GM12865 (cell line): Measurements from ENCODE around the gene RAP1GAP2.

Experiments used
- DNase-seq: peaks from one replicate; pipeline ENCODE4 v3.0.0; 2010; ENCODE audit warnings: low read depth
- H3K4me3 ChIP-seq: 2 replicates; pipeline ENCODE4 v1.5.1; 2011; ENCODE audit warnings: mild to moderate bottlenecking, low read depth, low read length, control low read depth
- TF ChIP-seq, protein P1 (sequence below): IDR thresholded peaks from 2 replicates; pipeline ENCODE4 v1.5.1; 2011; ENCODE audit warnings: low read length, control low read depth, low read depth, inconsistent platforms; ENCODE audit not compliant: insufficient read depth; ENCODE audit errors: missing control alignments

Gene RAP1GAP2

DNA sequence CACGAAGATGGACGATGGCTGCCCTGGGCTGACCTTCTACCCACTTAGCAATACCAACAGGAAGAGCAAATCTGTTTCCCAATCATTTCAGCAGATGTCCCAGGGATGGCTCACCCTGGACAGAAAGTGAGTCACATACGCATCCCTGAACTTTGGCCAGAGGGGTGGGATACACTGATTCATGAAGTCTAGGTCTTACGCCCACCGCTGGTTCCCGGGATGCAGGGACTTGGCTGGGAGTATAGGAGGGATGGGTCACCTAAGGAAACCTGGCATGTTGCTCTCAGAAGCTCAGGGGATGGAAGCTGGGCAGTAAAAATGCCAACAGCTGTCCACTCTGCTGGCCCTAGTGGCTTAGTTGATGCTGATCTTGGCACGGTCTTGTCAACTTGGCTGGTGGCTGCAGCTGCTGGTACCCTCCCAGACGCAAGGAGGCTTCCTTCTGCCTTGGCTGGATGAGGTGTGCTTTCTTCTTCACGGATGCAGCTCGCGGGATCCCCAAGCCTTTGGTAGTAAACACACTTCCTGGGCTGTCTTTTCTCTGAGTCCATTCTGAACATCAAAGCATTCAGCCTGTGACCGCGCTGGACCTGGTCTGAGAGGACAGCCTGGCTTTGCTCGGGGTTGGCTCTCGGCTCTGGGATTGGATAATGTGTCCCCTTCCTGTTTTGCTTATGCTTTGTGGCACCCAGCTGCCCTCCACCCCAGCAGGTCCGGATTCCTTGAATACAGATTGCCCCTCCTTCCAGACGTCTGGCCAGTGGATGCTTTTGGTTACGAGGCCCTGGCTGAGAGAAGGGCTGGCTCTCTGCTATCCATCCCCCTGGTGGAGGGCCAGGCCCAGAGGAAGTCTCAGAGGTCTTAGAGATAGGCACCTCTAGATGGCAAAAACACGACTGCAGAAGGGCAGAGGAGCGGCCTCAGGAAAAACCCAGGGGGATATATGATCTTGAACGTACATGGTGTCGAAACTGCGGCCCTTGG lies 71.5 kb downstream of the RAP1GAP2 start:
- TF ChIP-seq, protein P1, sequence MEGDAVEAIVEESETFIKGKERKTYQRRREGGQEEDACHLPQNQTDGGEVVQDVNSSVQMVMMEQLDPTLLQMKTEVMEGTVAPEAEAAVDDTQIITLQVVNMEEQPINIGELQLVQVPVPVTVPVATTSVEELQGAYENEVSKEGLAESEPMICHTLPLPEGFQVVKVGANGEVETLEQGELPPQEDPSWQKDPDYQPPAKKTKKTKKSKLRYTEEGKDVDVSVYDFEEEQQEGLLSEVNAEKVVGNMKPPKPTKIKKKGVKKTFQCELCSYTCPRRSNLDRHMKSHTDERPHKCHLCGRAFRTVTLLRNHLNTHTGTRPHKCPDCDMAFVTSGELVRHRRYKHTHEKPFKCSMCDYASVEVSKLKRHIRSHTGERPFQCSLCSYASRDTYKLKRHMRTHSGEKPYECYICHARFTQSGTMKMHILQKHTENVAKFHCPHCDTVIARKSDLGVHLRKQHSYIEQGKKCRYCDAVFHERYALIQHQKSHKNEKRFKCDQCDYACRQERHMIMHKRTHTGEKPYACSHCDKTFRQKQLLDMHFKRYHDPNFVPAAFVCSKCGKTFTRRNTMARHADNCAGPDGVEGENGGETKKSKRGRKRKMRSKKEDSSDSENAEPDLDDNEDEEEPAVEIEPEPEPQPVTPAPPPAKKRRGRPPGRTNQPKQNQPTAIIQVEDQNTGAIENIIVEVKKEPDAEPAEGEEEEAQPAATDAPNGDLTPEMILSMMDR: no peak
- no peak overlapping the region for H3K4me3 ChIP-seq
- DNase-seq: peak; percentile 10

DNA sequence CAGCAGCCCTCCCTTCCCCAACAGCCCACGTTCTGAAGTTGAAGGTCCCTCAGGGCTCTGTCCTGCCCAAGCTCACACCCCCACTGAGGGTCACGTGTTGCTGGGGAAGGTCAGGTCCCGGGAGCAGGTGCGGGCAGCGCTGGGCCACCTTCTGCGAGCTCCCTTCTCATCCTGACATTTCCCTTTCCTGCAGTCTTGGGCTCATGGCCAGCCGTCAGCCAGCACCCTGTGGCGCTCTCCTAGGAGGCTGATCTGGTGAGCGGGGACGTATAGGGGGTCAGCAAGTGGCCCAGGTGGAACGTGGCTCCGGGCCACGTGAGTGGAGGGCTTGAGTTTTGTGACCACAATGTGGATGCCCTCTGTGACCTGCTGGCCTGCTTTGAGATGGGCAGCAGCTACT lies 73.4 kb downstream of the RAP1GAP2 start:
- no peak overlapping the region for H3K4me3 ChIP-seq
- DNase-seq: no peak
- TF ChIP-seq, protein P1: no peak

DNA sequence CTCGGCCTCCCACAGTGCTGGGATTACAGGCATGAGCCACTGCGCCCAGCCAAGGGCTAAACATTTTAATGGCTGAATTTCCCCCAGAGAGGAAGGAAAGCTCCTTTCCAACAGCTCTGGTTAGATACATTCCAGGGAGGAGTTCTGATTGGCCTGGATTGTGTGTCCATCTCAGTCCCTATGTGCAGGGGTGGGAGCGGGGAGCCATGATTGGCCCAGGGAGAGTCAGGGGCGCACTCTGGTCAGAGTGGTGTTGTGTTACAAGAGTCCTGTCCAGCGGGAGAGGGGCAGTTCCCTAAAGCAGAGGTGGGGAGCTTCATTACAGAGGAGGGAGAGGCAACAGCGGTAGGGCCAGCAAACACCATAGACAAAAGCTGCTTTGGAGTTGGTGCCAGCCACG lies 75.0 kb downstream of the RAP1GAP2 start:
- TF ChIP-seq, protein P1: no peak
- DNase-seq: no peak
- no peak overlapping the region for H3K4me3 ChIP-seq

DNA sequence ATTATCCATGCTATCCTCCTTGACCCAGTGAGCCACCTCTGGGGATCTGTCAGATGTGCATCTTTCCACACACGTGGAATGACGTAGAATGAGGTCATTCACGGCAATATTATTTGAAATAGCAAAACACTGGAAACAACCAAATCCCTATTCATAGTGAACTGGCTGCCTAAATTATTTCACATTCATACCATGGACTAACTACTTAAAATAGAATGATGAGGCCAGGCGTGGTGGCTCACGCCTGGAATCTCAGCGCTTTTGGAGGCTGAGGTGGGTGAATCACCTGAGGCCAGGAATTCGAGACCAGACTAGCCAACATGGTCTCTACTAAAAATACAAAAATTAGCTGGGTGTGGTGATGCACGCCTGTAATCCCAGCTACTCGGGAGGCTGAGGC lies 75.5 kb downstream of the RAP1GAP2 start:
- TF ChIP-seq, protein P1: no peak
- no peak overlapping the region for H3K4me3 ChIP-seq

DNA sequence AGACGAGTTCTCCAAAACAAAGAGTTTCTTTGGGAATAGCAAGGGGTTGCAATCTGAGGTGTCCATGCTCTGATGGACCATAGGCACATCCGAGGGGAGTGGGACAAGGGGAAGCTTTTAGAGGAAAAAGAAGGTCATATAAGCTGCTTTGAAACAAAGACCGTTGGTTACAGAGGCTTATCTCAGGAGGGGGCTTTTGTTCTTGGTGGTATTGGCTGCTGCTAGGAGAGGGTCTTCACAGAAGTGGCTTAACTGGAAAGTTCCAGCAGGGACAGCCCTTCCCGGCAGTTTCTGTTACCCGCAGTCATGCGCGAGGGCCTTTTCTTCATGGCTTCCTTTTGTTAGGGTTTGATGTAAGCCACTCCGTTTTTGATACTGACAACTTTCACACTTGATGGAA lies 76.0 kb downstream of the RAP1GAP2 start:
- TF ChIP-seq, protein P1: no peak
- no peak for DNase-seq
- H3K4me3 ChIP-seq: no peak overlapping the region

More for the DNA sequence above, 75.5 kb downstream of the RAP1GAP2 start:
- DNase-seq: no peak

DNA sequence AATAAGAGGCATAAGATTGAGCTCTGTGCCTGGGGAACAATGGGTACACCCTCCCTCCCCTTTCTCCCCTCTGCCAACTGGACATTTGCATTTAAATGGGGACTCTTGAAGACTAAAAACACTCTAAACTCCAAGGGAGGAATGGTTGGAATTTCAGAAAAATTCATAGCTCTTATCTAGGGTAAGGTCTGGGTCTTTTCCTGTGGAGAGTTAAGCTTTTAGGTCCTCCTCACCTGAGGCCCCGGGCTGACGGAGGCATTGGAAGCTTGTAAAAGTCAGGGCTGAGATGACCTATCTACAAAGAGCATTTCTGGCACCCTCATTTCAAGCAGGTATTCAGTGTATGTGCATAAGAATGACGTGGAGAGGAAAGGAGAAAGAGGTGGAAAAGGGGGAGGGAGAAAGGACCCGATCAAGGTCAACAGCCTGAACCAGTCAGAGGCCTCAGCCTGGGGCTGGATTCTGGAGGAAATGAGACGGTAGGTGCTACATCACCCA lies 78.0 kb downstream of the RAP1GAP2 start:
- TF ChIP-seq, protein P1: no peak
- DNase-seq: no peak
- no peak overlapping the region for H3K4me3 ChIP-seq
